Endothelial cell of umbilical vein (primary cell): ENCODE results near the gene ANO9. TPM values are rescaled to one million over a fixed set of nuclear protein-coding genes. Genes with fewer than 3 reads are reported as not detected.

Source experiments
- BruUV-seq: library from RNA; stranded (reverse); fragments of 400-500 nt; replicated peaks from 2 replicates; lab custom pipeline; 2021; lab: Mats Ljungman, UMichigan
- CTCF ChIA-PET: fragments of 300-600, 350-600 bp; sonication (Branson Sonifier 250); formaldehyde crosslinking; loops from one replicate; lab custom pipeline; 2021; ENCODE audit warnings: antibody characterized with exemption, inconsistent platforms; lab: Charles Lee
- POLR2A ChIA-PET: fragments of 300-600, 350-600 bp; sonication (Branson Sonifier 250); formaldehyde crosslinking; loops from one replicate; lab custom pipeline; 2021; ENCODE audit warnings: antibody characterized with exemption, inconsistent platforms; lab: Charles Lee
- DNase-seq: peaks from one replicate; pipeline ENCODE4 v3.0.0-alpha.2; 2011; ENCODE audit warnings: low read depth, low spot score
- FAIRE-seq: peaks from 2 replicates; lab custom pipeline; 2011; peaks lifted over from hg19 to GRCh38; lab: Jason Lieb, UNC
- H2AFZ ChIP-seq: 2 replicates; pipeline ENCODE4 v1.6.0; 2012; ENCODE audit warnings: low read depth, low read length, control low read depth, inconsistent platforms
- H3K27ac ChIP-seq: 2 replicates; pipeline ENCODE4 v1.5.1; 2011; ENCODE audit warnings: low read depth, mild to moderate bottlenecking, control low read depth, low read length, moderate library complexity; ENCODE audit not compliant: insufficient read depth
- H3K27me3 ChIP-seq, 2 experiments: 2 replicates each; pipeline versions ENCODE4 v1.6.0 to v1.6.1; 2011; ENCODE audit warnings: low read length in 2 of 2, mixed read lengths in 1 of 2; ENCODE audit not compliant: control insufficient read depth in 2 of 2, insufficient read depth in 2 of 2
- H3K36me3 ChIP-seq, 2 experiments: 2 replicates in 1 of 2; 3 replicates in 1 of 2; pipeline ENCODE4 v1.5.1; 2011; ENCODE audit warnings: low read length in 2 of 2, mild to moderate bottlenecking in 1 of 2, moderate library complexity in 1 of 2; ENCODE audit not compliant: control insufficient read depth in 2 of 2, insufficient read depth in 2 of 2; ENCODE audit errors: extremely low read depth in 1 of 2
- H3K4me1 ChIP-seq: 3 replicates; pipeline ENCODE4 v1.5.1; 2011; ENCODE audit warnings: mild to moderate bottlenecking, low read length; ENCODE audit not compliant: control insufficient read depth, insufficient read depth; ENCODE audit errors: extremely low read depth
- H3K4me2 ChIP-seq: 2 replicates; pipeline ENCODE4 v1.6.1; 2011; ENCODE audit warnings: low read length, control low read depth, mixed read lengths; ENCODE audit not compliant: insufficient read depth
- H3K4me3 ChIP-seq, 3 experiments: fragments of 200-600 bp in 1 of 3; sonication (generic), shearing (Covaris generic) in 1 of 3; replicated peaks in 1 of 3; 2 replicates each; pipeline ENCODE4 v1.5.1; 2011 to 2016; ENCODE audit warnings: control low read depth in 3 of 3, low read length in 3 of 3, mild to moderate bottlenecking in 2 of 3, inconsistent platforms in 1 of 3, low read depth in 1 of 3, moderate library complexity in 1 of 3; ENCODE audit not compliant: insufficient read depth in 1 of 3
- H3K79me2 ChIP-seq: 2 replicates; pipeline ENCODE4 v1.6.0; 2012; ENCODE audit warnings: low read length, inconsistent platforms; ENCODE audit not compliant: control insufficient read depth, insufficient read depth
- H3K9ac ChIP-seq: replicated peaks from 2 replicates; pipeline ENCODE3; 2011; ENCODE audit warnings: low read length, control low read depth; ENCODE audit not compliant: insufficient read depth; ENCODE audit errors: extremely low read depth
- H3K9me1 ChIP-seq: replicated peaks from 3 replicates; pipeline ENCODE4 v1.6.0; 2011; ENCODE audit warnings: mild to moderate bottlenecking, low read length; ENCODE audit not compliant: control insufficient read depth, insufficient read depth; ENCODE audit errors: extremely low read depth
- H3K9me3 ChIP-seq: replicated peaks from 2 replicates; pipeline ENCODE4 v1.5.1; 2012; ENCODE audit warnings: low read length, inconsistent platforms; ENCODE audit not compliant: control insufficient read depth, insufficient read depth
- H4K20me1 ChIP-seq: replicated peaks from 2 replicates; pipeline ENCODE3; 2011; ENCODE audit warnings: mild to moderate bottlenecking, low read length; ENCODE audit not compliant: control insufficient read depth, insufficient read depth; ENCODE audit errors: extremely low read depth
- EZH2 ChIP-seq: IDR thresholded peaks from 2 replicates; pipeline ENCODE4 v1.6.1; 2012; ENCODE audit warnings: borderline replicate concordance, low read depth, mild to moderate bottlenecking, moderate library complexity, low read length, inconsistent platforms; ENCODE audit not compliant: severe bottlenecking
- FOS ChIP-seq: IDR thresholded peaks from 2 replicates; pipeline ENCODE4 v1.6.1; 2011; ENCODE audit warnings: mild to moderate bottlenecking, low read length, moderate library complexity, borderline replicate concordance; ENCODE audit not compliant: insufficient read depth
- GATA2 ChIP-seq: IDR thresholded peaks from 2 replicates; pipeline ENCODE4 v1.7.0; 2011; ENCODE audit warnings: low read depth, mild to moderate bottlenecking, moderate library complexity, mixed read lengths, low read length; ENCODE audit not compliant: insufficient read length, insufficient read depth
- JUN ChIP-seq: IDR thresholded peaks from 2 replicates; pipeline ENCODE4 v1.6.1; 2011; ENCODE audit warnings: borderline replicate concordance, low read depth; ENCODE audit not compliant: insufficient read length, insufficient read depth
- MYC ChIP-seq: IDR thresholded peaks from one replicate; pipeline ENCODE4 v1.6.1; 2011; ENCODE audit warnings: mild to moderate bottlenecking, low read depth, low read length
- POLR2A ChIP-seq: IDR thresholded peaks from 2 replicates; pipeline ENCODE4 v1.6.1; 2012; ENCODE audit warnings: low read depth, mild to moderate bottlenecking, control low read depth, low read length
- POLR2AphosphoS5 ChIP-seq: IDR thresholded peaks from 2 replicates; pipeline ENCODE4 v1.6.1; 2012; ENCODE audit warnings: low read depth, mild to moderate bottlenecking, control low read depth, low read length, moderate library complexity; ENCODE audit not compliant: insufficient read depth
- dilution Hi-C: fragments of 300-500 bp; cut with MboI; formaldehyde crosslinking; loops from one replicate; pipeline ENCODE4 v1.15.0; 2019; ENCODE audit warnings: low sequenced_read_pairs; ENCODE audit not compliant: extremely low pct_ligation_motif_present
- intact Hi-C: fragments of 100-400 bp; cut with micrococcal nuclease; formaldehyde crosslinking; loops from one replicate; pipeline ENCODE4 v1.10.0; 2022
- polyA plus RNA-seq, 4 experiments: library from polyadenylated mRNA; depleted of rRNA in 3 of 4; stranded (reverse) in 3 of 4; unstranded in 1 of 4; fragments of >200 nt; gene quantifications; 2 replicates each; pipeline versions ENCODE4 v1.2.1 to v1.2.3, GENCODE V29; 2011 to 2012; ENCODE audit warnings: missing spikeins in 1 of 4
- total RNA-seq: library from RNA; stranded (reverse); gene quantifications from 2 replicates; pipeline ENCODE4 v1.2.3, GENCODE V29; 2021
- TF ChIP-seq, protein P1 (sequence below): IDR thresholded peaks from 2 replicates; pipeline ENCODE4 v1.6.1; 2011; ENCODE audit not compliant: insufficient read depth, insufficient read length
- TF ChIP-seq, protein P2 (sequence below), 2 donors: IDR thresholded peaks; 1 replicate in 1 of 2; 2 replicates in 1 of 2; pipeline ENCODE4 v1.5.1; 2011; ENCODE audit warnings: low read length in 2 of 2, mild to moderate bottlenecking in 2 of 2, moderate library complexity in 2 of 2, control low read depth in 1 of 2, inconsistent platforms in 1 of 2, low read depth in 1 of 2; ENCODE audit not compliant: insufficient read depth in 1 of 2; ENCODE audit errors: extremely low read depth in 1 of 2

The ANO9 gene
- total and polyA plus RNA-seq, 2 donors (not counting 3 experiments of a cell fraction or from before 2014, with no cell fraction given): 0.23 TPM; not detected in 1

DNA sequence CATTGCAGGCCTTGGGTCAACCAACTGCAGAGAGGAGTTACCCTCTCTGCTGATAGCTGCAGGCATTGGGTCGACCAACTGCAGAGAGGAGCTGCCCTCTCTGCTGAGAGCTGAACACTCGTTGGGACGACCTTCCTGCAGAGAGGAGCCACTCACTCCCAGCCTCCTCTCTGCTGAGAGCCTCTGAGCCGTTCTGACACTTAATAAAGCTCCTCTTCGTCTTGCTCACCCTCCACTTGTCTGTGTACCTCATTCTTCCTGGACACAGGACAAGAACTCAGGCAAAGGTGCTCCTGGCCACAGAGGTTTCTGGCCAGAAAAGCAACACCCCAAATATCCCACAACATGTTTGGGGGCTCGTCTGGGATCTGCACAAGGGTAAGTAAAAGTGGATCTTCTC is 55.3 kb downstream of the ANO9 start:
- intact Hi-C loops (no loop called here), dilution Hi-C loops (no loop called here)
- no peak overlapping the region for H3K4me3 ChIP-seq
- H2AFZ ChIP-seq: no peak overlapping the region
- no TSS peak for BruUV-seq
- H3K9ac ChIP-seq: no peak overlapping the region
- H3K4me2 ChIP-seq: no peak overlapping the region
- H3K27me3 ChIP-seq: peaks cover 0 to 4% of the 10 kb centered on the region in 2 experiments
- H4K20me1 ChIP-seq: no peaks in the 10 kb centered on the region
- TF ChIP-seq EZH2 (no peak), POLR2A (no peak), MYC (no peak), JUN (no peak), FOS (no peak), GATA2 (no peak), POLR2AphosphoS5 (no peak)
- TF ChIP-seq, protein P1, sequence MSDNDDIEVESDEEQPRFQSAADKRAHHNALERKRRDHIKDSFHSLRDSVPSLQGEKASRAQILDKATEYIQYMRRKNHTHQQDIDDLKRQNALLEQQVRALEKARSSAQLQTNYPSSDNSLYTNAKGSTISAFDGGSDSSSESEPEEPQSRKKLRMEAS: no peak
- TF ChIP-seq, protein P2, sequence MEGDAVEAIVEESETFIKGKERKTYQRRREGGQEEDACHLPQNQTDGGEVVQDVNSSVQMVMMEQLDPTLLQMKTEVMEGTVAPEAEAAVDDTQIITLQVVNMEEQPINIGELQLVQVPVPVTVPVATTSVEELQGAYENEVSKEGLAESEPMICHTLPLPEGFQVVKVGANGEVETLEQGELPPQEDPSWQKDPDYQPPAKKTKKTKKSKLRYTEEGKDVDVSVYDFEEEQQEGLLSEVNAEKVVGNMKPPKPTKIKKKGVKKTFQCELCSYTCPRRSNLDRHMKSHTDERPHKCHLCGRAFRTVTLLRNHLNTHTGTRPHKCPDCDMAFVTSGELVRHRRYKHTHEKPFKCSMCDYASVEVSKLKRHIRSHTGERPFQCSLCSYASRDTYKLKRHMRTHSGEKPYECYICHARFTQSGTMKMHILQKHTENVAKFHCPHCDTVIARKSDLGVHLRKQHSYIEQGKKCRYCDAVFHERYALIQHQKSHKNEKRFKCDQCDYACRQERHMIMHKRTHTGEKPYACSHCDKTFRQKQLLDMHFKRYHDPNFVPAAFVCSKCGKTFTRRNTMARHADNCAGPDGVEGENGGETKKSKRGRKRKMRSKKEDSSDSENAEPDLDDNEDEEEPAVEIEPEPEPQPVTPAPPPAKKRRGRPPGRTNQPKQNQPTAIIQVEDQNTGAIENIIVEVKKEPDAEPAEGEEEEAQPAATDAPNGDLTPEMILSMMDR (IDR thresholded peaks at IDR 0.05; ENCODE audit: extremely low read depth in 1 of 2, insufficient read depth in 1 of 2, low read depth in 1 of 2, low read length in 2 of 2): no peak
- no peaks in the 10 kb centered on the region for H3K9me1 ChIP-seq
- no peak overlapping the region for H3K27ac ChIP-seq
- no peak for FAIRE-seq
- ChIA-PET POLR2A (no interaction called here), CTCF (interaction anchor here (0.9 to 2.7 kb wide), 3 partner anchors 10 to 18 kb away, joined by 3 to 13 read pairs (median 6); no protein-coding TSS in a partner anchor)
- no peaks in the 10 kb centered on the region for H3K79me2 ChIP-seq
- H3K36me3 ChIP-seq: no peaks in the 10 kb centered on the region
- no peaks in the 10 kb centered on the region for H3K9me3 ChIP-seq
- no peak for DNase-seq
- no peaks in the 10 kb centered on the region for H3K4me1 ChIP-seq
